Fibroblast of lung (primary cell): ENCODE data around the gene PIM3. TPM values are rescaled to one million over a fixed set of nuclear protein-coding genes. Genes with fewer than 3 reads are reported as not detected.

Experiments
- DNase-seq, 2 donors: peaks; one replicate each; pipeline versions ENCODE4 v3.0.0 to v3.0.0-alpha.2; 2010; ENCODE audit warnings: low read depth in 2 of 2
- H2AFZ ChIP-seq: 2 replicates; pipeline ENCODE4 v1.5.1; 2012; ENCODE audit warnings: low read length, control low read depth, inconsistent platforms
- H3K27ac ChIP-seq: 2 replicates; pipeline ENCODE4 v1.5.1; 2011; ENCODE audit warnings: low read length, control low read depth; ENCODE audit not compliant: insufficient read depth
- H3K27me3 ChIP-seq: 2 replicates; pipeline ENCODE4 v1.5.1; 2011; ENCODE audit warnings: mild to moderate bottlenecking, low read length; ENCODE audit not compliant: control insufficient read depth, insufficient read depth
- H3K36me3 ChIP-seq: 2 replicates; pipeline ENCODE4 v1.5.1; 2011; ENCODE audit warnings: low read length; ENCODE audit not compliant: control insufficient read depth, insufficient read depth
- H3K4me1 ChIP-seq: 2 replicates; pipeline ENCODE4 v1.5.1; 2011; ENCODE audit warnings: low read length; ENCODE audit not compliant: control insufficient read depth, insufficient read depth; ENCODE audit errors: extremely low read depth
- H3K4me2 ChIP-seq: 2 replicates; pipeline ENCODE4 v1.5.1; 2011; ENCODE audit warnings: low read length, control low read depth; ENCODE audit not compliant: insufficient read depth; ENCODE audit errors: extremely low read depth
- H3K4me3 ChIP-seq, 4 experiments: fragments of 200-600 bp in 1 of 4; sonication (generic) in 1 of 4; replicated peaks in 1 of 4; 2 replicates each; pipeline ENCODE4 v1.5.1; 2011 to 2016; ENCODE audit warnings: low read length in 4 of 4, low read depth in 3 of 4, mild to moderate bottlenecking in 3 of 4, control low read depth in 2 of 4, inconsistent platforms in 1 of 4, mixed read lengths in 1 of 4; ENCODE audit not compliant: insufficient read depth in 1 of 4; ENCODE audit errors: control extremely low read depth in 1 of 4
- H3K79me2 ChIP-seq: 2 replicates; pipeline ENCODE4 v1.5.1; 2012; ENCODE audit warnings: mild to moderate bottlenecking, low read length, inconsistent platforms; ENCODE audit not compliant: control insufficient read depth, insufficient read depth
- H3K9ac ChIP-seq: 2 replicates; pipeline ENCODE4 v1.5.1; 2011; ENCODE audit warnings: mild to moderate bottlenecking, low read length, control low read depth; ENCODE audit not compliant: insufficient read depth
- H3K9me3 ChIP-seq: 2 replicates; pipeline ENCODE4 v1.5.1; 2012; ENCODE audit warnings: low read depth, low read length; ENCODE audit not compliant: control insufficient read depth, insufficient read depth
- H4K20me1 ChIP-seq: 2 replicates; pipeline ENCODE4 v1.5.1; 2011; ENCODE audit warnings: low read length; ENCODE audit not compliant: control insufficient read depth, insufficient read depth; ENCODE audit errors: extremely low read depth
- EZH2 ChIP-seq: IDR thresholded peaks from 2 replicates; pipeline ENCODE4 v1.5.1; 2012; ENCODE audit warnings: low read length, control low read depth, mild to moderate bottlenecking; ENCODE audit errors: missing control alignments
- polyA plus RNA-seq, 2 donors: library from polyadenylated mRNA; depleted of rRNA in 1 of 2; stranded (reverse) in 1 of 2; unstranded in 1 of 2; fragments of >200 nt; gene quantifications; 2 replicates each; pipeline ENCODE4 v1.2.1, GENCODE V29; 2011 to 2012; ENCODE audit warnings: missing spikeins in 1 of 2
- total RNA-seq: library from RNA; depleted of rRNA; stranded (reverse); fragments of >200 nt; gene quantifications from 2 replicates; pipeline ENCODE4 v1.2.1, GENCODE V29; 2014
- TF ChIP-seq, protein P1 (sequence below), 2 donors: IDR thresholded peaks in 1 of 2; conservative IDR thresholded peaks in 1 of 2; 1 replicate in 1 of 2; 2 replicates in 1 of 2; pipeline ENCODE4 v1.5.1; 2011 to 2012; ENCODE audit warnings: low read length in 2 of 2, control low read depth in 1 of 2, inconsistent platforms in 1 of 2, low read depth in 1 of 2, mild to moderate bottlenecking in 1 of 2

PIM3 gene
- total and polyA plus RNA-seq, 2 donors (not counting 1 experiment from before 2014, with no cell fraction given) = 6.8 to 47.7 TPM

DNA sequence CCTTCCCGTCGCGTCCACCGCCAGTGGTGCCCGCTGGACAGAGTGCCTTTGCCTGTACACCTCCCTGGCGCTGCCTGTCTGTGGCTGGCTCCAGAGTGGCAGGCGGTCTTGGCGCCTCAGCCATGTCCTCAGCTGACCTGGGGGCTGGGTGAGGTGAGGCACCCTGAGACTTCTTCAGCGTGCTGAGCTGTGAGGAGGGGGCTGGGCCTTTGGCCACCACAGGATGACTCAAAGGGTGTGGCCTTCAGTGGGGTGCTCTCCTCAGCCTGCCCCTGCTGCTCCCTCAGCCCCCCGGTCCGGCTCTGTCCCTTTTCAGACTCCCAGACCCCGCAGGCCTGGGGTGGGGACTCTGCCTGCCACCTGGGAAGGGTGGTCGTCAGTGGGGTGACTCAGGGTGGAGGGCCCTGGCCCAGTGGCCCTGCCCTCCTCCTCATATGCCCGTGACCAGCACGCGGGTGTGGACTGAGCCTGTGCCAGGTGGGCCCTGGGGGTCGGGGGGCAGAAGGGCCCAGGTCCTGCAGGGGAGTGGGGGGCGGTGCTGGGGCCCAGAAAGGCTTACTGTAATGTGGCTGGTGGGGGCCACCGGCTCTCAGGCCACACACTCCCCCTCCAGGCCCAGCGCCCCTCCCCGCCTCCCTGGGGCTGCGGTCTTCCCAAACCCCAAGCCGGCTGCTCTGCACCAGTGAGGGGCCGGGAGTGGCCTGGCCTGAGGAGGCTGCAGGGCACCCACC, 26.2 kb upstream of the PIM3 start:
- DNase-seq = peak; percentile 47 to 61
- Histone ChIP-seq H3K79me2 (no peaks in the 10 kb centered on the region), H3K9ac (peak overlapping the region; percentile 75), H4K20me1 (no peaks in the 10 kb centered on the region), H3K4me2 (peak overlapping the region; percentile 71), H3K4me3 (peak overlapping the region; percentile 20 to 63 (median 38)), H2AFZ (no peak overlapping the region), H3K4me1 (peaks cover 24% of the 10 kb centered on the region), H3K27ac (peak overlapping the region; percentile 63), H3K36me3 (no peaks in the 10 kb centered on the region), H3K9me3 (no peaks in the 10 kb centered on the region), H3K27me3 (no peaks in the 10 kb centered on the region)
- TF ChIP-seq, protein P1, sequence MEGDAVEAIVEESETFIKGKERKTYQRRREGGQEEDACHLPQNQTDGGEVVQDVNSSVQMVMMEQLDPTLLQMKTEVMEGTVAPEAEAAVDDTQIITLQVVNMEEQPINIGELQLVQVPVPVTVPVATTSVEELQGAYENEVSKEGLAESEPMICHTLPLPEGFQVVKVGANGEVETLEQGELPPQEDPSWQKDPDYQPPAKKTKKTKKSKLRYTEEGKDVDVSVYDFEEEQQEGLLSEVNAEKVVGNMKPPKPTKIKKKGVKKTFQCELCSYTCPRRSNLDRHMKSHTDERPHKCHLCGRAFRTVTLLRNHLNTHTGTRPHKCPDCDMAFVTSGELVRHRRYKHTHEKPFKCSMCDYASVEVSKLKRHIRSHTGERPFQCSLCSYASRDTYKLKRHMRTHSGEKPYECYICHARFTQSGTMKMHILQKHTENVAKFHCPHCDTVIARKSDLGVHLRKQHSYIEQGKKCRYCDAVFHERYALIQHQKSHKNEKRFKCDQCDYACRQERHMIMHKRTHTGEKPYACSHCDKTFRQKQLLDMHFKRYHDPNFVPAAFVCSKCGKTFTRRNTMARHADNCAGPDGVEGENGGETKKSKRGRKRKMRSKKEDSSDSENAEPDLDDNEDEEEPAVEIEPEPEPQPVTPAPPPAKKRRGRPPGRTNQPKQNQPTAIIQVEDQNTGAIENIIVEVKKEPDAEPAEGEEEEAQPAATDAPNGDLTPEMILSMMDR (conservative IDR thresholded peaks at IDR 0.05 in 1 of 2, IDR thresholded peaks at IDR 0.05 in 1 of 2; ENCODE audit: low read depth in 1 of 2, low read length in 2 of 2) = no peak
- TF ChIP-seq EZH2 = no peak

- Histone ChIP-seq H3K79me2 (no peaks in the 10 kb centered on the region), H3K9me3 (no peaks in the 10 kb centered on the region), H3K27me3 (no peaks in the 10 kb centered on the region), H2AFZ (no peak overlapping the region), H3K9ac (peak overlapping the region; percentile 75), H4K20me1 (no peaks in the 10 kb centered on the region), H3K27ac (peak overlapping the region; percentile 63), H3K4me3 (peak overlapping the region; percentile 20 to 63 (median 38)), H3K4me1 (peaks cover 24% of the 10 kb centered on the region), H3K4me2 (peak overlapping the region; percentile 71), H3K36me3 (no peaks in the 10 kb centered on the region)
- DNase-seq = peak; percentile 43 to 59
- TF ChIP-seq, protein P1 (conservative IDR thresholded peaks at IDR 0.05 in 1 of 2, IDR thresholded peaks at IDR 0.05 in 1 of 2; ENCODE audit: low read depth in 1 of 2, low read length in 2 of 2) = no peak
Measured at GRCh38 chr22:49934891-49935557, 25.5 kb upstream of the PIM3 start.

DNA sequence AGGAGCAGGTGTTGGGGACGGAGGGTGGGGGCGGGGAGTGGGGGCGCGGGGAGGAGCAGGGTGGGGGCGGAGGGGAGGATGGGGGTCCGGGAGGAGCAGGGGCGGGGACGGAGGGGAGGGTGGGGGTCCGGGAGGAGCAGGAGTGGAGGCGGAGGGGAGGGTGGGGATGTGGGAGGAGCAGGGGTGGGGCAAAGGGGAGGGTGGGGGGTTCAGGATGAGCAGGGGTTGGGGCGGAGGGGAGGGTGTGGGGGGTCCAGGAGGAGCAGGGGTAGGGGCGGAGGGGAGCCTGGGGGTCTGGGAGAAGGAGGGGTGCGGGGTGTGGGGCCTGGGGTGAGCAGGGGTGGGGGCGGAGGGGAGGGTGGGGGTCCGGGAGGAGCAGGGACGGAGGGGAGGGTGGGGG, 25.0 kb upstream of the PIM3 start:
- no peaks in the 10 kb centered on the region for H3K36me3 ChIP-seq
- H3K4me1 ChIP-seq = peaks cover 24% of the 10 kb centered on the region
- no peaks in the 10 kb centered on the region for H3K79me2 ChIP-seq
- peak in 1 of 2 donors; percentile 31 for DNase-seq
- H3K27me3 ChIP-seq = no peaks in the 10 kb centered on the region
- H3K4me3 ChIP-seq = no peak overlapping the region
- H3K9ac ChIP-seq = no peak overlapping the region
- H2AFZ ChIP-seq = no peak overlapping the region
- H3K9me3 ChIP-seq = no peaks in the 10 kb centered on the region
- no peaks in the 10 kb centered on the region for H4K20me1 ChIP-seq
- no peak for TF ChIP-seq EZH2
- TF ChIP-seq, protein P1 (conservative IDR thresholded peaks at IDR 0.05 in 1 of 2, IDR thresholded peaks at IDR 0.05 in 1 of 2; ENCODE audit: low read depth in 1 of 2, low read length in 2 of 2) = no peak
- H3K27ac ChIP-seq = no peak overlapping the region
- H3K4me2 ChIP-seq = no peak overlapping the region
